A549 (cell line): Measurements from ENCODE around the gene FAF1.

Source experiments
- CEBPB ChIP-seq, 2 experiments: fragments of >200 bp in 1 of 2; sonication (Bioruptor Twin) in 1 of 2; formaldehyde crosslinking in 1 of 2; IDR thresholded peaks; 2 replicates each; pipeline ENCODE4 v1.6.1; 2012 to 2016
- ELK1 ChIP-seq: fragments of 150-350 bp; IDR thresholded peaks from 2 replicates; pipeline ENCODE4 v1.6.1; 2014; ENCODE audit warnings: low read depth, mild to moderate bottlenecking, low read length
- MAZ ChIP-seq: fragments of 150-350 bp; IDR thresholded peaks from 2 replicates; pipeline ENCODE4 v1.6.1; 2014; ENCODE audit warnings: antibody characterized with exemption, low read depth, low read length, borderline replicate concordance
- POLR2A ChIP-seq: IDR thresholded peaks from 2 replicates; pipeline ENCODE4 v1.6.1; 2012; ENCODE audit warnings: mild to moderate bottlenecking, low read length
- RFX5 ChIP-seq: fragments of 450-650 bp; IDR thresholded peaks from 2 replicates; pipeline ENCODE4 v1.7.1; 2014; ENCODE audit warnings: antibody characterized with exemption, mild to moderate bottlenecking, moderate library complexity
- TF ChIP-seq, protein P1 (sequence below): fragments of >200 bp; sonication (Bioruptor Twin); formaldehyde crosslinking; IDR thresholded peaks from 3 replicates; pipeline ENCODE4 v1.5.1; 2016

GRCh38 chr1:50894340-50894739, 65.7 kb downstream of the FAF1 start:
- TF ChIP-seq MAZ (no peak), CEBPB (IDR thresholded peaks at IDR 0.05) (no peak), POLR2A (no peak), ELK1 (no peak), RFX5 (no peak)
- TF ChIP-seq, protein P1, sequence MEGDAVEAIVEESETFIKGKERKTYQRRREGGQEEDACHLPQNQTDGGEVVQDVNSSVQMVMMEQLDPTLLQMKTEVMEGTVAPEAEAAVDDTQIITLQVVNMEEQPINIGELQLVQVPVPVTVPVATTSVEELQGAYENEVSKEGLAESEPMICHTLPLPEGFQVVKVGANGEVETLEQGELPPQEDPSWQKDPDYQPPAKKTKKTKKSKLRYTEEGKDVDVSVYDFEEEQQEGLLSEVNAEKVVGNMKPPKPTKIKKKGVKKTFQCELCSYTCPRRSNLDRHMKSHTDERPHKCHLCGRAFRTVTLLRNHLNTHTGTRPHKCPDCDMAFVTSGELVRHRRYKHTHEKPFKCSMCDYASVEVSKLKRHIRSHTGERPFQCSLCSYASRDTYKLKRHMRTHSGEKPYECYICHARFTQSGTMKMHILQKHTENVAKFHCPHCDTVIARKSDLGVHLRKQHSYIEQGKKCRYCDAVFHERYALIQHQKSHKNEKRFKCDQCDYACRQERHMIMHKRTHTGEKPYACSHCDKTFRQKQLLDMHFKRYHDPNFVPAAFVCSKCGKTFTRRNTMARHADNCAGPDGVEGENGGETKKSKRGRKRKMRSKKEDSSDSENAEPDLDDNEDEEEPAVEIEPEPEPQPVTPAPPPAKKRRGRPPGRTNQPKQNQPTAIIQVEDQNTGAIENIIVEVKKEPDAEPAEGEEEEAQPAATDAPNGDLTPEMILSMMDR = no peak
